ENCODE results near the gene IRF5.

Gene IRF5

GRCh38 chr7:128932862-128933179 lies 4.9 kb upstream of the IRF5 start:
- Histone ChIP-seq H2AFZ (ENCODE audit: low read length) (peak overlapping the region; percentile 51; the same call in 1 of the 2 replicates), H3K4me1 (ENCODE audit: insufficient read depth, low read length, poor library complexity, severe bottlenecking) (peaks cover 39% of the 10 kb centered on the region), H3K9me3 (ENCODE audit: insufficient read depth, low read depth, low read length) (no peaks in the 10 kb centered on the region), H3K36me3 (ENCODE audit: insufficient read depth, low read length) (no peaks in the 10 kb centered on the region), H3K4me3 (ENCODE audit: low read length, poor library complexity, severe bottlenecking) (peak overlapping the region; percentile 77), H3F3A (ENCODE audit: low read depth) (no peaks in the 10 kb centered on the region), H4K20me1 (ENCODE audit: insufficient read depth, low read length, poor library complexity, severe bottlenecking) (no peaks in the 10 kb centered on the region), H3K4me2 (ENCODE audit: low read depth, low read length, poor library complexity, severe bottlenecking) (peak overlapping the region; percentile 83), H3K79me2 (ENCODE audit: insufficient read depth, low read length) (peaks cover 36% of the 10 kb centered on the region), H3K9ac (ENCODE audit: low read depth, low read length, poor library complexity, severe bottlenecking) (peak overlapping the region; percentile 79), H3K27me3 (ENCODE audit: insufficient read depth, low read length, poor library complexity, severe bottlenecking) (no peaks in the 10 kb centered on the region), H3K9me2 (replicated peaks; ENCODE audit: low read depth, low read length) (no peaks in the 10 kb centered on the region)
- TF ChIP-seq EZH2phosphoT487 (IDR thresholded peaks at IDR 0.05; ENCODE audit: borderline replicate concordance) (no peak), CTCF (conservative IDR thresholded peaks at IDR 0.05; ENCODE audit: low read length) (no peak)

- Histone ChIP-seq H2AFZ (ENCODE audit: low read length) (peak overlapping the region; percentile 51; the same call in 1 of the 2 replicates), H3K4me3 (ENCODE audit: low read length, poor library complexity, severe bottlenecking) (peak overlapping the region; percentile 77), H3K36me3 (ENCODE audit: insufficient read depth, low read length) (no peaks in the 10 kb centered on the region), H3K9me3 (ENCODE audit: insufficient read depth, low read depth, low read length) (no peaks in the 10 kb centered on the region), H3K4me2 (ENCODE audit: low read depth, low read length, poor library complexity, severe bottlenecking) (peak overlapping the region; percentile 83), H3K27me3 (ENCODE audit: insufficient read depth, low read length, poor library complexity, severe bottlenecking) (peaks cover 3% of the 10 kb centered on the region), H3F3A (ENCODE audit: low read depth) (no peaks in the 10 kb centered on the region), H4K20me1 (ENCODE audit: insufficient read depth, low read length, poor library complexity, severe bottlenecking) (no peaks in the 10 kb centered on the region), H3K79me2 (ENCODE audit: insufficient read depth, low read length) (peaks cover 42% of the 10 kb centered on the region), H3K9ac (ENCODE audit: low read depth, low read length, poor library complexity, severe bottlenecking) (peak overlapping the region; percentile 79), H3K4me1 (ENCODE audit: insufficient read depth, low read length, poor library complexity, severe bottlenecking) (peaks cover 39% of the 10 kb centered on the region), H3K9me2 (replicated peaks; ENCODE audit: low read depth, low read length) (no peaks in the 10 kb centered on the region)
- TF ChIP-seq EZH2phosphoT487 (IDR thresholded peaks at IDR 0.05; ENCODE audit: borderline replicate concordance) (no peak), CTCF (conservative IDR thresholded peaks at IDR 0.05; ENCODE audit: low read length) (no peak)
Measured at GRCh38 chr7:128933180-128933891, 4.4 kb upstream of the IRF5 start.

- H3K9ac ChIP-seq (ENCODE audit: low read depth, low read length, poor library complexity, severe bottlenecking) = no peak overlapping the region
- H3K79me2 ChIP-seq (ENCODE audit: insufficient read depth, low read length) = peaks cover 54% of the 10 kb centered on the region
- no peak overlapping the region for H3K4me2 ChIP-seq (ENCODE audit: low read depth, low read length, poor library complexity, severe bottlenecking)
- H3K9me3 ChIP-seq (ENCODE audit: insufficient read depth, low read depth, low read length) = no peaks in the 10 kb centered on the region
- no peaks in the 10 kb centered on the region for H3F3A ChIP-seq (ENCODE audit: low read depth)
- H3K36me3 ChIP-seq (ENCODE audit: insufficient read depth, low read length) = no peaks in the 10 kb centered on the region
- no peak for TF ChIP-seq EZH2phosphoT487 (IDR thresholded peaks at IDR 0.05; ENCODE audit: borderline replicate concordance)
- TF ChIP-seq CTCF (conservative IDR thresholded peaks at IDR 0.05; ENCODE audit: low read length) = no peak
- H3K9me2 ChIP-seq (replicated peaks; ENCODE audit: low read depth, low read length) = no peaks in the 10 kb centered on the region
- H3K4me3 ChIP-seq (ENCODE audit: low read length, poor library complexity, severe bottlenecking) = no peak overlapping the region
- H4K20me1 ChIP-seq (ENCODE audit: insufficient read depth, low read length, poor library complexity, severe bottlenecking) = no peaks in the 10 kb centered on the region
- peaks cover 6% of the 10 kb centered on the region for H3K27me3 ChIP-seq (ENCODE audit: insufficient read depth, low read length, poor library complexity, severe bottlenecking)
- H3K4me1 ChIP-seq (ENCODE audit: insufficient read depth, low read length, poor library complexity, severe bottlenecking) = peaks cover 39% of the 10 kb centered on the region
- H2AFZ ChIP-seq (ENCODE audit: low read length) = no peak overlapping the region
Measured at GRCh38 chr7:128934361-128935341, 3.1 kb upstream of the IRF5 start.
